Lung microvascular endothelial cell (primary cell): ENCODE data around the gene PLD1. TPM values are rescaled to one million over a fixed set of nuclear protein-coding genes. Genes with fewer than 3 reads are reported as not detected.
"Not testable (repeated sequence)": the region's sequence is repeated elsewhere in the genome, so short reads cannot be mapped to it uniquely, and the experiment has no call there.

Experiments used
- DNase-seq, 2 donors: peaks; one replicate each; pipeline versions ENCODE4 v3.0.0 to v3.0.0-alpha.2; 2010; ENCODE audit warnings: low read depth in 2 of 2
- total RNA-seq: library from RNA; depleted of rRNA; stranded (reverse); fragments of >200 nt; gene quantifications from 2 replicates; pipeline ENCODE4 v1.2.1, GENCODE V29; 2014

PLD1 gene
- total RNA-seq, 1 donor from 2014 or later: 52.2 TPM

DNA sequence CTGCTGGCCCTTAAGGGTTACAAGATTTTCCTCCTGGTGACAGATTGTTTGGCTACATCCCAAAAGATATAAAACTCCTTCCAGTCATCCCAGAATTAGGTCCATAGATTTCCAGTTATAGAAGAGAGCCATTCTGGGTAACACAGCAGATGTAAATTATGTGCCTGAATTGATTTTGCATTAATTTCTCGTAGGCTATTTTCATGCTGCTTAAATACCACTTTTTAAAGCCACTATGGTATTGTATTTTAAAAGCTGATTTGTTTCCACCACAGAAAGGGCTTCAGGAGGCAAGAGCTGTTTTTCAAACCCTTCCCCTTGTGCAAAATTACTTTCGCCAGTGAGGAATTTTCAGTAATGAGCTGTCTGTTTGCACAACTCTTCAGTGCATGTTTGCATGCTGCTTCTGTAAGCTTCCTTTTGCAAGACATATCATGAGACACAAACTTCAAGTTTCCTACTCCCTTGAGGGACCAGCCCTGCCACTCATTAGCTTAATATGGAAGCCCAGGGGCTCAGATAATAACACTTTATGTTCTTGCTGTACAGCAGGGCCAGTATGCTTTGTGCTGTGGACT is 244.7 kb downstream of the PLD1 start:
- no peak for DNase-seq

DNA sequence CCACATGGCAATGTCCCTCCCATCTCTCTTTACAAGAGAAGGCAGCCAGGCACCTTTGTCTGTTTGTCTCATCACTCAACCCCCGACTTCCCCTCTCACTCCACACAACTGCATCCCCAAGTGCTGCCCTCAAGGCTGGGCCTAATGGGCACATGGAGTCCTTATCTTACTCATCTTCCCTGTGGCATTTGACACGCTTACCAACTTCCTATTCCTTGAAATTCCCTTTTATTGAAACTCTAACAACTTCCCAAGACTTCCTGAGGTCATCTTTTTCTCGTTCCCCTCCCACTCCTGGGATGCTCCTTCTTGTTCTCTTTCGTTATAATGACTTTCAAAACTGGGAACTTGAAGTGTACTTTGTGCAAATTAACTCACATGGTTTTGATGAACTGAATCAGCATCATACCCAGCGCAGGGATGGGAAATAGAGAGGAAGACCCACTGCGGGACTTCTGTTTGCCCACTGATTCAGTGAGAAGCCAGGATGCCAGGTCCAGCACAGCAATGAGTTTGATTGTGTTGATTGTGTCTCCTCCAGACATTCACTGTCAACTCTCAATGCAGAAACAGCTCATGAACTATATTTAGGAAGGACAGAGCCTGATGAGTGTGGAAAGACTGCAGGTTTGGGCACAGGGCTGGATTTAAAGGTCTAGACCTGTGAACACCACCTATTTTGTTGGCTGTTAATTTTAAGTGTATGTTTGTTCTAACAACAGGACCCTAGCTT is 245.4 kb downstream of the PLD1 start:
- DNase-seq: no peak

DNA sequence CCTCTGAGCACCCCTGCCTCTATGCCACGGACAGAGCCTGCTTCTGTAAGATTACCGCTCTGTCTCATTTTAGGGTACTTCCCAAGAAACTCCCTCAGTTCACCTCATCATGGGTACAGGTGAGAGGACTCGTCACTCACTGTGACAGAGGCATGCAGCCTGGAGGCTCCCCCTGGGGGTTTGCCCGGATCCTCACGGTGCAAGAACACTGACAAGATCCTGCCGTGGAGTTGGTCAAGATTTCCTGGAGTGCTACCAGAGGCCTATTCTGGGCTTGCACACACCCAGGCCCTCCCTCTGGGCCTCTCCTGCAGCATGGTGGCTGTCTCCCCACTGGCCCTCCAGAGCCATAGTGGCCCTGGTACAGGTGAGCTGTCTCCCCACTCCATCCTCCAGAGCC is 247.0 kb downstream of the PLD1 start:
- no peak for DNase-seq

DNA sequence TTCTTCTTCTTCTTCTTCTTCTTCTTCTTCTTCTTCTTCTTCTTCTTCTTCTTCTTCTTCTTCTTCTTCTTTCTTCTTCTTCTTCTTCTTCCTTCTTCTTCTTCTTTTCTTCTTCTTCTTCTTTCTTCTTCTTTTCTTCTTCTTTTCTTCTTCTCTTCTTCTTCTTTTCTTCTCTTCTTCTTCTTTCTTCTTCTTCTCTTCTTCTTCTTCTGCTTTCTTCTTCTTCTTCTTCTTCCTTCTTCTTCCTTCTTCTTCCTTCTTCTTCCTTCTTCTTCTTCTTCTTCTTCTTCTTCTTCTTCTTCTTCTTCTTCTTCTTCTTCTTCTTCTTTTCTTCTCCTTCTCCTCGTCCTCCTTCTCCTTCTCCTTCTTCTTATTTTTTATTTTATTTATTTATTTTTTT is 247.8 kb downstream of the PLD1 start:
- DNase-seq: not testable (repeated sequence)

DNA sequence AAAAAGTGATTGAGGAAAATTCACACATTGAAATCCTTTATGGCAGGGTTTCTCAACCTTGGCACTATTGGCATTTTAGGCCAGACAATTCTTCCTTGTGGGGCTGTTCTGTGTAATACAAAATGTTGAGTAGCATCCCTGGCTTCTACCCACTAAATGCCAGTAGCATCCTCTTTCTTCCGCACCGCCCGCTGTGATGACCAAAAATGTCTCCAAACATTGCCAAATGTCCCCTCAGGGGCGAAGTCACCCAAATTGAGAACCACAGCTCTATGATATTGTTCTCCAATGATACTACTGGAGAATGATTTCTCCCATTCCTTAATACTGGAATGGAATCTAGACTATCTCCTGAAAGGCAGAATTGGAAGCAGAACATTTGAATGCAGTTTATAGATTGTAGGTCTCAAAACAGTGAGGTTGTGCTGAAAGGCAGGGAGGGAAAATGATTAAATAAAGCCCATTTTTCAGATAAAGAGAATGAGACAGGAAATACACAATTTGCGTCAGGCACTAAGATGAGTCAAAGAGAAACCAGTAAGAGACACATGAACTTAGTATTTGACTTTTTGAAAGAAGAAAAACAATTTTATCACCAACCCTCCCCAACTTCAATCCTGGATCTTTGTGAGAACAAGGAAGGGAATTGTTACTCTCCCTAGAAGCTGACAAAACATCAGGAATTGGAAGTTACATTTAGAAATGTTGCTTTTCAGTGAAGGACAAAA is 248.5 kb downstream of the PLD1 start:
- no peak for DNase-seq

DNA sequence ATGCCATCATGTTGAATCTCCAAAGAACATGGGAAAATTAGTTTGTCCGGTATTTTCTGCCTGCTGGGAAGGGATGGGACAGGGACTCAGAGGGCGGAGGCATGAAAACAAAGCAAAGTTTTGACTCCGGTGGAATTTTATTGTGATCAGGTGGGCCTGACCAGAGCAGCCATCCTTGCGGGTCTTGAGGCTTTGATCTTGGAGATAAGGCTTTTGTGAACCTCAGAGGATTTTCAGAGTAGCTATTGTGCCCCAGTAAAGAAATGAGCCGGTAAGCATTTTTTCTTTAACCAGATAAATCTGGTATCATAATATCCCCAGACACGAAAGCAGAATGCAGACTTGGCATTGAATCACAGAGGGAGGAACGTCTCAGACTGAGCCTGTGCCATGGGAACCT is 250.7 kb downstream of the PLD1 start:
- DNase-seq: no peak

DNA sequence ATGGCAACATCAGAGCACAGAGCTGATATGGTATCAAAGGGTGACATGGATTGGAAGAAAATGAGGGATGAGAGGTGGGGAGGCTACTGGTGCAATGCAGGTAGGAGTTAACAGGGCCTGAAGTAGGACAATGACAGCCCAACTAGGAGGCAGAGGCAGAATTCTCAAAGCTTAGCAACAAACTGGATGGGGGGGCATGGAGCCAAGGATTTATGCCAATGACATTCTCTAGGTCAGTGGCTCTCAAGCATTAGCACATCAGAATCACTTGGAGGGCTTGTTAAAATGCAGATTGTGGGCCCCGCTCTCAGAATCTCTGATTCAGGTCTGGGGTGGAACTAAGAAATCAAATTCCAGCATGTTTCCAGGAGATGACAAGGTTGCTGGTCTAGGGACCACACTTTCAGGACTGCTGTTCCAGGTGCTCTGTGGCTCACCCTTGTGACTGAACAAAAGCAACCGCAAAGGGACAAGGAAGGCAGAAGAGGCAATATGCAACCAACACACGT is 252.0 kb downstream of the PLD1 start:
- no peak for DNase-seq

DNA sequence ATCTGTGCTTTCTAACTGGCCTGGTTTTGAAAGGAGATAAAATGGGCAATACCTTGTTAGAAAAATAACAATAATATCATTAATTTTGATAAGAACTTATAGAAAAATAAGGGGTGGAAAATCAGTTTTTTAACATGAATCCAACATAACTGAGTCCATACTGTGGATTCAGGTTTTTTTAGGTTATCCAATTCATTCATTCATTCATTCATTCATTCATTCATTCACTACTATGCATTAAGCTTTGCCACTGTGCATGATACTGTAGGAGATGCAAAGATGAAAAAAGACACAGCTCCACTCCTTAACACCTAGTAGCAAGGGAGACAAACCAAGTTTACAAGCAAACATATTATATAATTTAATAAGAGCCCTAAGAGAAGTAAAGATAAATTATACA is 253.1 kb downstream of the PLD1 start:
- no peak for DNase-seq

DNA sequence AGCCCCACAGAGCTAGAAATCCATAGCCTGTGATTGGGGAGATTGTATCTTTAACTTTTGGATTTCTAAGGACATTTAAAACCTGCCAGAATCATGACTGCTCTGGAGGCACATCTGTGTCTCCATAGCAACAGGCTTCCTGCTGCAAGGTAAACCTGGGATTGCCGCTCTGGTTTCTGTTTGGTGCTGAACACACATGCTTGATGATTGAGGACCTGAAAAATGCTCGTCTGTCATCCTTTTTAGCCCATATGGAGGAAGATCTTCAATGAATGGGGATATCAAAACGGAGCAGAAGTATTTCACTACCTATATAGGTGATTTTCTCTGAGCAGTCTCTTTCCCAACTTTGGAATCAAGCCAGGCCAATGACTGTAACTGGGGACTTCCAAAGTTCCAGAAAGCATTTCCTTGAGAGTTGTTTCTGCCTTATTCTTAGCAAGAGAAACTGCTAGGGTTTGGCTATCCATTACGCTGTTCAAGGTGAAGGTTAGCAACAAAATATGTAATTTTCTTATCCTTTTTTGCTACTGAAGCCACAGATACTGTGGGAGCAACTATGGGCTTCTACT is 253.6 kb downstream of the PLD1 start:
- peak in 1 of 2 donors; percentile 34 for DNase-seq

DNA sequence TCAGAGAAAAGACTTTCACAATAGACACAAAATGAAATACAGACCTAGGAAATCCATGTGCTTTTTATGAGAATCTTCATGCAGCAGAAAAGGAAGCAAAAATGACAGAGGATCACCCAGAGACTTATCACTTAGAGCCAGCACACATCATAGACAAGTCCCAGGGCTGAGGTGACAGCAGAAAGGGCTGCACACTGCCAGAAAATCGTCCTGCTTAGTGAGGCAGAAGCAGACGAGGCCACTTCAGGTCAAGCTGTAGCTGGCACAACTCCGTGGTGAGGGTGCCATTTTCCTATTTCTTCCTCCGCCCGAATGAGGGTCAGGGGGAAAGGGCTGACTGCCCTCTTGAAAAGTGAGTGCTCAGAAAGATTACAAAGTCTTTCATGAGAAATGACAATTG is 254.1 kb downstream of the PLD1 start:
- no peak for DNase-seq

DNA sequence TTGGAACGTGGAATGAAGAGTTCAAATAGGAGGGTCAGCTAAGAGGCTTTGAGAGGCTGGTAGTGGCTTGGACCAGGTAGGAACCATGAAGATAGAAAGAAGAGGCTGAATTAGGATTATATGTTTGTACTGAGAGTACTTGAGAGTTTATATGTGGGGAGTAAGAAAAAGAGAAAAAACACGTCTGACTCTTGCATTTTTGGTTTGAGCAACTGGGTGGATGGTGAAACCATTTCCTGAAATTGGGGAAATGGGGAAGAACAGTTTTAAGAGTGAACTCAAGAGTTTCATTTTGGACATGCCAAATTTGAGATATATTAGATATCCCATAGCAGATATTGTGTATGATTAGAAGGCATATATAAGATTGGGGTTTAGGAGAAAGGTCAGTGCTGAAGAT is 257.2 kb downstream of the PLD1 start:
- no peak for DNase-seq

DNA sequence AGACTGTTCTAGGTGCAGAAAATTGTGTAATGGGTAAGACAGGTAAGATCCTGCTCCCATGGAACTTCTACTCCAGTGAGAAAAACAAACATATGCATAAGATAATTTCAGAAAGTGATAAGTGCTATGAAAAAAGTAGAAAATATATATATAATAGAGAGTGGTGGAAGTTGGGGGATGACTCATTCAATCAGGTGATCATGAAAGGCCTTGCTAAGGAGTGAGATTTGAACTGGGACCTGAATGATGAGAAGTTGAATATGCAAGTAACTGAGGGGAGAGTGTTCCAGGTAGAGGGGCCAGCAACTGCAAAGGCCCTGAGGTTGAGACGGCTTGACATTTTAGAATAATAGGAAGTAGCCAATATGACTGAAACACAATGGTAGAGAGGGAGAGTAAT is 257.8 kb downstream of the PLD1 start:
- no peak for DNase-seq

DNA sequence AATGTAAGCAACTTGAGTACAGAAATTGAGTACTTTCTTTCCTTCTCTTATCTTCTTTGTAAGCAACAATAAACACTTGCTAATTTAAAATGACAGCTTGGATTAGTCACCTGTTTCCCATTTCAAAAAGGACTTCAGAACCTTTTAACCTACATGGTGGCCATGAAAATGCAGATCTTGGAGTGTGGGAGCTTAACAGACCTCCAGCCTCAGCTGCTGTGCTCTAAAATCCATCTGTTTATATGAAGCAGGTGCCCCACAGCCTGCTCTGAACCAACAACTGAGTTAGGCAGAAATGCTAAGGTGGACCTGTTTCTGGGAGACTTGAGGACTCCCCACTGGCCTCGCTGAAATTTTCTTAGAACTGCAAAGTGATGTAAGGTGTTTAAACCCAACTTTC is 259.0 kb downstream of the PLD1 start:
- DNase-seq: no peak

Other genes with a start within 250 kb of the PLD1 start
- not detected in 2 replicates for gene TMEM212, start 32.9 kb upstream of the PLD1 start, total RNA-seq
- gene FNDC3B, start 229.1 kb upstream of the PLD1 start, total RNA-seq: 61.2 and 74.6 TPM in 2 replicates